BE2C (cell line): ENCODE data around the gene KAZALD1. TPM values are rescaled to one million over a fixed set of nuclear protein-coding genes. Genes with fewer than 3 reads are reported as not detected.
A peak's percentile ranks its signal among the peaks of the same experiment; 100 is the strongest.

Source experiments
- DNase-seq: peaks from one replicate; pipeline ENCODE4 v3.0.0-alpha.2; 2020
- H3K27me3 ChIP-seq: fragments of 250-450 bp; sonication (Bioruptor Pico); 2 replicates; pipeline ENCODE4 v1.5.1; 2020; ENCODE audit warnings: mild to moderate bottlenecking
- H3K36me3 ChIP-seq: fragments of 250-450 bp; sonication (Bioruptor Pico); 2 replicates; pipeline ENCODE4 v1.5.1; 2020; ENCODE audit warnings: mild to moderate bottlenecking
- H3K4me1 ChIP-seq: fragments of 250-450 bp; sonication (Bioruptor Pico); 2 replicates; pipeline ENCODE4 v1.5.1; 2020
- H3K4me3 ChIP-seq: 2 replicates; pipeline ENCODE4 v1.5.1; 2011; ENCODE audit warnings: low read depth, low read length
- H3K9me3 ChIP-seq: fragments of 250-450 bp; sonication (Bioruptor Pico); 2 replicates; pipeline ENCODE4 v1.5.1; 2020
- polyA plus RNA-seq: library from polyadenylated mRNA; unstranded; fragments of >200 nt; gene quantifications from one replicate; pipeline ENCODE4 v1.2.1, GENCODE V29; 2012; ENCODE audit warnings: low read depth, missing spikeins; ENCODE audit not compliant: insufficient read length, insufficient read depth
- TF ChIP-seq, protein P1 (sequence below): IDR thresholded peaks from 2 replicates; pipeline ENCODE4 v1.5.1; 2012; ENCODE audit warnings: mild to moderate bottlenecking, low read depth, low read length

KAZALD1 gene, protein sequence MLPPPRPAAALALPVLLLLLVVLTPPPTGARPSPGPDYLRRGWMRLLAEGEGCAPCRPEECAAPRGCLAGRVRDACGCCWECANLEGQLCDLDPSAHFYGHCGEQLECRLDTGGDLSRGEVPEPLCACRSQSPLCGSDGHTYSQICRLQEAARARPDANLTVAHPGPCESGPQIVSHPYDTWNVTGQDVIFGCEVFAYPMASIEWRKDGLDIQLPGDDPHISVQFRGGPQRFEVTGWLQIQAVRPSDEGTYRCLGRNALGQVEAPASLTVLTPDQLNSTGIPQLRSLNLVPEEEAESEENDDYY
- polyA plus RNA-seq, result 27.2 TPM

DNA sequence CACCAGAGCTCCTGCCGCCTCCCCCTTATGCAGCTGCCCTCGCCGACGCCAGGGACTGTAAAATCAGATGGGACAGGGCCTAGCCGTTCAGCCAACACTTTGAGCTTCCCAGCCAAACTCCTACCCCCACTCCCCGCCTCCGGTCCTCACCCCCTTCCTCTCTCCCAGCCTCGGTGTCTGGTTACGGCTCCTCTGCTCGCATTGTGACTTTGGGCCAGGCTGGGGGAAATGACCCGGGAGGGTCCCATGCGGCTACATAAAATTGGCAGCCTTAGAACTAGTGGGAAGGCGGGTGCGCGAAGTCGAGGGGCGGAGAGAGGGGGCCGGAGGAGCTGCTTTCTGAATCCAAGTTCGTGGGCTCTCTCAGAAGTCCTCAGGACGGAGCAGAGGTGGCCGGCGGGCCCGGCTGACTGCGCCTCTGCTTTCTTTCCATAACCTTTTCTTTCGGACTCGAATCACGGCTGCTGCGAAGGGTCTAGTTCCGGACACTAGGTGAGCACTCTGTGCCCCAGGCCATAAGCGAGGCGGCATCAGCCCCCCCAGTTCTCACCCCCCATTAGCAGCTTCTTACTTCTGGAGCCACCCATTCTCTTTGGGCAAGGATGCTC, at the start of gene KAZALD1:
Gene KAZALD1 (plus strand): TSS at position 366 of the 608 bp plus-strand sequence. CDS start 604 bp downstream, outside the sequence.
- H3K9me3 ChIP-seq, result no peaks in the 10 kb centered on the region
- H3K4me3 ChIP-seq, result peak within 1 kb of the TSS; percentile 87
- no peak for DNase-seq
- H3K36me3 ChIP-seq, result no peaks in the 10 kb centered on the region
- H3K4me1 ChIP-seq, result peaks cover 30% of the 10 kb centered on the region
- TF ChIP-seq, protein P1, sequence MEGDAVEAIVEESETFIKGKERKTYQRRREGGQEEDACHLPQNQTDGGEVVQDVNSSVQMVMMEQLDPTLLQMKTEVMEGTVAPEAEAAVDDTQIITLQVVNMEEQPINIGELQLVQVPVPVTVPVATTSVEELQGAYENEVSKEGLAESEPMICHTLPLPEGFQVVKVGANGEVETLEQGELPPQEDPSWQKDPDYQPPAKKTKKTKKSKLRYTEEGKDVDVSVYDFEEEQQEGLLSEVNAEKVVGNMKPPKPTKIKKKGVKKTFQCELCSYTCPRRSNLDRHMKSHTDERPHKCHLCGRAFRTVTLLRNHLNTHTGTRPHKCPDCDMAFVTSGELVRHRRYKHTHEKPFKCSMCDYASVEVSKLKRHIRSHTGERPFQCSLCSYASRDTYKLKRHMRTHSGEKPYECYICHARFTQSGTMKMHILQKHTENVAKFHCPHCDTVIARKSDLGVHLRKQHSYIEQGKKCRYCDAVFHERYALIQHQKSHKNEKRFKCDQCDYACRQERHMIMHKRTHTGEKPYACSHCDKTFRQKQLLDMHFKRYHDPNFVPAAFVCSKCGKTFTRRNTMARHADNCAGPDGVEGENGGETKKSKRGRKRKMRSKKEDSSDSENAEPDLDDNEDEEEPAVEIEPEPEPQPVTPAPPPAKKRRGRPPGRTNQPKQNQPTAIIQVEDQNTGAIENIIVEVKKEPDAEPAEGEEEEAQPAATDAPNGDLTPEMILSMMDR, result no peak
- H3K27me3 ChIP-seq, result no peaks in the 10 kb centered on the region

DNA sequence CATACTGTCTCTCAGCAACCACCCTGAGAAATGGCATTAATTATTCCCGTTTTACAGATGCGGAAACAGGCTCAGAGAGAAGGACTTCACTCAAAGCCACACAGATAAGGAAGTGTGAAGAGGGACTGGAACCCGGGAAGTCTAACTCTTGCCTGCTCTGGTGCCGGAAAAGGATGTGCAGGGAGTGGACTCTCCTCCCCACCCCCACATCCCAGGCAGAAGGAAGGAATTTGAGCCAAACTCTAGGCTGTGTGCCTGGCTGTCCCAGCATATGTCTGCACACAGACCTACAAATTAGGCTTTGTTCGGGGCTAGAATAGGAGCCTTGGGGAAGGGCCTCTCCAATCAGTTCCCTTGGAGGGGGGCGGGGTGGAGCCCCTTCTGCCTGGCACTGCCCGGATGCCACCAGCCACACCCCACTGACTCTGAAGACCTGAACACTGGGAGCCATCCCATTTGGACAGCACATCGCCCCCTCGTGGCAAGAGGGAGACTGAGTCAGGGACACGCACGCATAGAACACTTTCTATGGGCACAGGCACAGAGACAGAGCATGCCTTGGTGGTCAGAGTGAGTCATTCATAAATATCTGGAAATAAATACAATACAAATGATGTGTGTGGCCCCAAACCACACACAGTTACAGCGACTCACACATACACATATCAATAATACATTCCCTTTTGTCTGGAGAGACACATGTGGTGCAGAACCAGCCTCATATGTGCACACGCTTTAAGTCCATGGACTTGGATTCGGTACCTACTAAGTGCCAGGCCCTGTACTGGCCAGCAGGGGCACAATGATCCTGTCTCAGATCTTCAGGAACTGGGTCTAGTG, 49.0 kb upstream of the KAZALD1 start:
- TF ChIP-seq, protein P1, result peak; percentile 87
- H3K36me3 ChIP-seq, result no peaks in the 10 kb centered on the region
- H3K27me3 ChIP-seq, result no peaks in the 10 kb centered on the region
- H3K4me3 ChIP-seq, result no peak overlapping the region
- no peaks in the 10 kb centered on the region for H3K9me3 ChIP-seq
- peak; percentile 90 for DNase-seq
- peaks cover 13% of the 10 kb centered on the region for H3K4me1 ChIP-seq

DNA sequence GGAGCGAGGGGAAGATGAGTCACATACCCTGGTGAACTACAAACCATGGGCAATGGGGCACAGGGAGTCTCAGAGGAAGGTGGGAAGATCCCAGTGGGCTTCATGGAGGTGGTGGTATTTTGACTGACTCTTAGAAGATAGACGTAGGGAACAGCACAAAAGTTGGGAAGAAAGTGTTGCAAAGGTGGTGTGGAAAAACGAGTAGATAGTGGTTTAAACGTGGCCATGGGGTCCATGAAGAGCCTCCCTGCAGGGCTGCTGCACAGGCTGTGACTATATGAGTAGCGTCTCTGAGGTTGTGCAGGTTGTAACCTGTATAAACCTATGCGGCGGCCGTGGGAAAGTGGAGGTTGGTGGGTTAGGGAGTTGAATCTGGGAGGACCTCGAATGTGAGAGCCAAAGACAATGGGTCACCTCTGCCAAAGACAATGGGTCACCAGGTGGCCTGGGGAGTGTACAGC, 48.4 kb upstream of the KAZALD1 start:
- no peaks in the 10 kb centered on the region for H3K36me3 ChIP-seq
- TF ChIP-seq, protein P1, result no peak
- peaks cover 9% of the 10 kb centered on the region for H3K4me1 ChIP-seq
- no peaks in the 10 kb centered on the region for H3K27me3 ChIP-seq
- H3K4me3 ChIP-seq, result no peak overlapping the region
- no peak for DNase-seq
- no peaks in the 10 kb centered on the region for H3K9me3 ChIP-seq

DNA sequence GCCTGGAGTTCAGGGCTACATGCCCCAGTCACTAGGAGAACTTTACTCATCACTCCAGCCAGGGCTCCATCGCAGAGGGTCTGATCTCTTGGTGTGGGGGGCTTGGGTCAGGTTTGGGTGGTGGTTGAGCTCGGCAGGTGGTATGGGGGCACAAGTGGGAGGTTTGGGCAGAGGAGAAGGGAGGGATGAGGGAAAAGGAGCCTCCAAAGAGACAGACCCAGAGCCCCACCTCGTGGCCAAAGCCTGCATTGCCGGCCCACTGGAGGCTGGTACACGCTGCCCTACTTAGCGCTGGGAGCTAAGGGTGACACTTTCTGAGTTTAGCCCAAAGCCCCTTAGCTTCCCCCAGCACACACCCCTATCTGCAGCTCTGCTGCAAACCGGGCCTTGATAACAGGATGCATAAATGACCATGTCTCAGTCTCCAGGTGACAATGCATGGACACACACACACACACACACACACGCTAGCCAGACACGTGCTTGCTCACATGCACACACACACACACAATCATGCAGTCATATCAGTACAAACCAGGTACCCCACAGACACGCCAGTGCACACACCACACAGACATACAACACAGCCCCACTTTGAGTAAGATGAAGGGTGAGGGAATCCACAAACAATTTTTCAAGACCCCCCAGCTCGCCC, 47.4 kb upstream of the KAZALD1 start:
- Histone ChIP-seq H3K9me3 (no peaks in the 10 kb centered on the region), H3K4me1 (peaks cover 8% of the 10 kb centered on the region), H3K36me3 (no peaks in the 10 kb centered on the region), H3K4me3 (no peak overlapping the region), H3K27me3 (no peaks in the 10 kb centered on the region)
- peak; percentile 84 for DNase-seq
- TF ChIP-seq, protein P1, result peak; percentile 91

DNA sequence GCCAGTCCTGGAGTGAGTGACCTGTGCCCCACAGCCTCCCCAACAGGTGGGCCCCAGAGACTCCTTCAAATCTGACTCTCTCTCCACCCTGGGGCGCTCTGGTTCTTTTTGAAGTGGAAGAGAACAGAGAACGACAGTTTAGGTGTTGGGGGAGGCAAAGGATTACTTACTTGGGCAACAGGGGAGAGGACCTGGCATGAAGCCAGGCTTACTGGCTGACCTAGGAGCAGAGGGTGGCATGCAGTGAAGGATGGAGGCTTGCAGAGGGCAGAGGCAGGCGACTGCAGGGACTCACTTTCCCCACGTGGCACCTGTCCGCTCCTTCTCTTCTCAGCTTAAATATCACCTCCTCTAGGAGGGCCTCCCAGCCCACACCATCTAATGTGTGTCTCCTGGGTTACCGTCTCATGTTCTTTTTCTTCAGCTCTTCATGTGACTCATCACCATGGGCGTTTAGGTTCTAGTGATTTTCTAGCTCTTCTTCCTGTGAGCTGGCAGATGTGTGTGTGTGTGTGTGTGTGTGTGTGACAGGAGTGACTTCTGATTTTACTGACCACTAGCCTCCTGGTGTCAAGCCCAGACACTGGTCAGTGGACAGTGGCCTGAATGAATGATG, 46.7 kb upstream of the KAZALD1 start:
- Histone ChIP-seq H3K36me3 (no peaks in the 10 kb centered on the region), H3K9me3 (no peaks in the 10 kb centered on the region), H3K4me1 (peaks cover 8% of the 10 kb centered on the region), H3K27me3 (no peaks in the 10 kb centered on the region), H3K4me3 (no peak overlapping the region)
- TF ChIP-seq, protein P1, result no peak
- no peak for DNase-seq
